SKM-1 treated with dmso at 0.1 percent for 144 hours (cell line): ENCODE measurements around the gene MAL.

Experiments
- DNase-seq: peaks from one replicate; lab custom pipeline; 2025; ENCODE audit not compliant: unreplicated experiment; lab: John Stamatoyannopoulos, UW

Gene MAL

DNA sequence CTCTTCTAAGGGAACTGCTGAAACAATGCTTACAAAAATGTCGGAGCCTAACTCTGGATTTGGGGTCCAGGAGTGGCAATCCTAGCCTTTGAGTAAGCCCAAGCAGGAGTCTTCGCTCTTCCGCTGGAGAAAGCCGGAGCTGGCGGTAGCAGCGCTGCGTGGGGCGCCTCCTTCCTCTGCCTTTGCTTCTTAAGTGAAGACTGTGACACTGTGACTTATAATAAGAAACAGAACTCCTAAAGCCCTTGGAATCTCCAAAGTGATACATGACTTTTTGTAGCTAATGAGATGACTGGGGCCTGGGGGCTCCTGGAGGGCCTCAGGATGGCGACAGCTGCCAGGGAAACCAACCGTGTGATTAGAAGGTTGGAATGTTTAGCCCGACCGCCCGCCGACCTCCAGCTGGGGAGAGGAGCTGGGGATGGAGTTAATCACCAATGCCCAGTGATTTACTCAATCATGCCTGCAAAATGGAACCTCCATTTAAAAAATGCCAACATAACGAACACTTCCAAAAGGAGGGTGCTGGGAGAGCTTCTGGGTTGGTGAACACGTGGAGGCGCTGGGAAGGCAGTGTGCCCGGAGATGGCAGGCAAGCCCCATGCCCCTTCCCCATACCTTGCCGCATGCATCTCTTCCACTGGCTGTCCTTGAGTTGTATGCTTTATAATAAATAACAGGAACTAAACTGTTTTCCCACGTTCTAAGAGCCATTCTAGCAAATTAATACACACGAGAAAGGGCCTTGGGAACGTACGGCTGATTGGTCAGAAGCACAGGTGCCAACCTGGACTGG lies 29.0 kb upstream of the MAL start:
- DNase-seq = no peak

DNA sequence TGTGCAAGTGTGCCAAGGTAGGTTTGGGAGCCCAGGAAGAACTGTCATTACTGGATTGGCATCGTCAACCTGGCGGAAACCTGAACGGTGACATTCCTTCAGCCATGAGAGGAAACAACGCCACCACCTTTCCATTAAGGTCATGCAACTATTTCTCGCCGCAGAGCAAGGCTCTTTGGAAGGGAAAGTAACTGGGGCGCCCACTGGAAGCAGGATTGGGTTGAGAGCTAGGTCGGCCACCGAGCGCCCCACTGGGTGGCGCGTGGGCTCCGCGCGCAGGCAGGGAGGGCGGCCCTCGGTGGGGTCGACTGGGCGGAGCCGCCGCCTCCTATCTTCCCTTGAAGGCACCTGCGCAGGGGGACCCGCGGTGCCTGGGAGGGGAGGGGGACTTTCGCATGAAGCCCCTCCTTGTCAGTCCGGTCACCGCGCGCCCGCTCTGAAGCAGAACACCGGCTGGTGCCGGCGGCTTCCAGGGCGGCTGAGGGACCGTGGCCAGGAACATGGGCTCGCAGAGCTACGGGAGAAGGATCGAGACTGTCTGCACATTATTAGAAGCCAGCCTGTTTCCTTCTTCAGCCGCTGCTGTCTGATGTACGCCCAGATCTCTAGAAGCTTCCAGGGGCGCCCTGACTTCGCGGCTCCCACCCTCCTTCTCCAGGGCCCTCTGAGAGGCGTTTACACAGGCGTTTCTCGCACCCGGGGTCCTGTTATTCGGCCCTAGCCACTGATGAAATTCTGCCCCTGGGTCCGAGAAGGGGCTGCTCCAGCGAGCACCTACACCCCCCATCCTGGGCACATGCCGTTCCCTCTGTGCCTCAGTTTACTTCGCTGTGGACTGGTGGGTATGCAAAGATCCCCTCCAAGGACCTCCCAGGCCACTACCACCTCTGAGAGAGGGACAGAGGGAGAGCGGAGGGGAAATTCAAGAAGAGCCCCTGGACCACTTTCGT lies 27.3 kb upstream of the MAL start:
- DNase-seq = no peak

DNA sequence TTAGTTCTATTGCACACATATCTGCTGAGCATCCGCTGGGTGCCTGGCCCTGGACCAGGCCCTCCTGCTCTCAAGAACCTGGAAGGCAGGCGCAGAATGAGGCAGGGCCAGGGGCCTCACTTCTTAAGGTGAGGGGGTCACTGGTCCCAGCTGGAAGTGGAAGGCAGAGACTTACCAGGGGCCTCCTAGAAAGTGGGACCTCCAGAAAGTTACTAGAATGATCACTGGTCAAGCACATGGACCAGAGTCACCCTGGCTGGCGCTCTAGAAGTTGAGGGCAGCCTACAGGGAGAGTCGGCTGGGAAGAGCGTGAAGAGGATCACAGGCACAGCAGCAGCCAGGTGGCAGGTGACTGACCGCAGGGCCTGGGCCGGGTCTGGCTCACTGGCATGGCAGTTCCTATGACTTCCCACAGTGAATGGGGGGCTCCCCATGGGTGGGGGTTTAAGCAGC lies 26.1 kb upstream of the MAL start:
- DNase-seq = no peak

DNA sequence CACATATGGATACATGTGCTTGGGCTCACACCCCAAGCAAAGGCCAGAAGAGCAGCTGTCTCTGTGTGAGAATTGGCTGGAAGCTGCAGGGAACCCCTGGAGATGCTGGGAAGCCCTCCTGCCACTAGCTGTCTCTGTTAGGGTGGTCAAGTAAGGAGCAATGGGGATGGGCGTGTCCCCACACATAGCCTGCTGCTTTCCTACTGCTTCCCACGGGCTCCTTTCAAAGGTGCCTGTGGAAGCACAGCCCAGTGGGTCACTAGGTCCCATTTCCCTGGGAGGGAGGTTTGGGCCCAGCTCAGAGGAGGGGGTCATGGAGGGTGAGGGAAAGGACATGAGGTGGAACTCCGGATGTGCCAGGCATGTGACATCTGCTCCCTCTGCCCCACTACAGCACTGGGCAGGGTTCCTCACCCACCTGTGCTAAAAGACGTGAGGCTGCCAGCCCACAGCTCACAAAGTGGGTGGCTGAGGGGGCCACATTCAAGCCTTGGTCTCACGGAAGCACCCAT lies 24.4 kb upstream of the MAL start:
- DNase-seq = no peak

DNA sequence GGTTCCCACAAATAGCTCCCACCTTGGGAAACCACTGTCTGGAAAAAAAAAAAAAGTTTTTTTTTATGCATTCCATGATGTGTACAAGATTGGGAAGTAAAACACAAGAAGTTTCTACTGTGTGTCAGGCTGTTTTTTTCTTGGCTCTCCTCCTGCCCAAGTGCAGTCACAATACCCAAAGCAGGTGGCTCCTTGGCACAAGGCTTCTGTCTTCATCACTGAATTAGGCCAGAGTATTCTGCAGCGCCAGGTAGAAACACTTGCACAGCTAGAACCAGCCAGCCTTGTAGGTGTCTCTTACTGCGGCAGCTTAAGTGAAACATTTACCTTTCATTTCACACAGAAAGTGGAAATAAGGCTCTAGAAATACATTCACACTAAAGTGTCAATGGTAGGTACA lies 23.8 kb upstream of the MAL start:
- no peak for DNase-seq

DNA sequence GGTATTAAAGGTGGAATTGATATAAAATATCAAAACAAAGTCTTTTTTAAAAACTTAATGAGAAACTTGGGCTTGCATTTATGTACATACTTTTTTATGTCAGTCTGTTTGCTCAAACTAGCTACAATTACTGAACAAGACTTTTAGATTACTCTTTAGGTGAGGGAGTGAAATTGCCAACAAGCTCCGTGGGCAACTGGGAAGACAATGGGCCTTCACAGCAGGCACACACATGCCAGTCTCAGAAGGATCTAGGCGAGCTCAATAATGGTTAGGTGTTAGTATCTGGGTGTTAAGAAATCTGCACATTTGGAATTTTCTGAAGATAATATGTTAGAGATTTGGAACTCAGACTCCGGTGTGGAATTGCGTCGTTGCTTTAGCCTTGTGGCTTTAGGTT lies 23.0 kb upstream of the MAL start:
- DNase-seq = no peak

DNA sequence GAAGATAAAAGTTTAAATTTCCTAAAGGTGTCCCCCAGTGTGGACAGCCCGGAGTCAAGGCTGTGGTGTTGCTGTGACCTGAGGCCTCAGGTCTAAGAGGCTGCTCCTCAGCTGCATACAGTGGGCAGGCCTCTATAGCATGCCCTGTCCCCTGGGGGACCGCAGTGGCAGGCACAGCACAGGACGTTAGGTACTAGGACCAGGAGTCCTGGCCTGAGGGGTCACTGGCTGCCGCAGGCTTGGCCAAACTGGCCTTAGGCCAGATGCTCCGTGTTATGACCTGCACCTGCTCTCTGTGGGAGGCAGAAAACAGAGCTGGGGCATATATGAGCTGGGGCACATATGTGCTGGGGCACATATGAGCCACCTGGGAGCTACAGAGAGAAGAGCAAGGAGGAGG lies 21.2 kb upstream of the MAL start:
- DNase-seq = no peak

DNA sequence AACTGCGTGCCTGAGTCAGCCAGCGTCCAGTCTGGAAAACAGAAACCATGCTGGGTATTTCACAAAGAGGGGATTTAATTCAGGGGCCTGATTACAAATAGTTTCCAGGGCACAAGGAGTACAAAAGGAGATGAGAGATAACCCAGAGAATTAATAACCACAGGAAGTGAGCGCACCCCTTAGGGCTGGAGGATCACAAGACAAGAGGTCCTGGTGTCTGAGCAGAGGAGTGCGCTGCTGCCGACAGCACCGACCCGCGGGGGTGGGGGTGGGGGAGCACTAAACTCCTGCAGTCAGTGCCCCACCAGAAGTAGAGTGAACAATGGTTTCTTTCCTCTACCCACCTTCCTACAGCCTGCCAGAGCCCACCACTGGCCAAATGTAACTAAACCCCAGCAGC lies 20.8 kb upstream of the MAL start:
- DNase-seq = no peak

DNA sequence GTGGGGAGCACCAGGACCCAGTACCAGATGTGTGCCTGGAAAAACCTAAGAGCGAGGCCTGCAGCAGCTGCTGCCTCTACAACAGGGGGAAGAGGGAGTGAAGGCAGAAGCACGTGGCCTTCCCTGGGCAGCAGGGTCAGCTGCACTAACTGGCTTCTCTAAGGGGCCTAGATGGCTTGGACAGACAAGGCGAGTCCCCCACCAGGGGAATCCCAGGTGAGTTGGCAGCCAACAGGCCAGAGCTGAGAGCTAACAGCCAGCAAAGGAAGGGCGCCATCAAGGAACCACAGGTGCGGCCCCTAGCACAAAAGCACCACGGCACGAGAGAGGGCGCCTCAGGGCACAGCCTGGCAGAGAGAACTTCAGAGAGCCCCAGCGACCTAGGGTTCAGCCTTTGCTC lies 19.8 kb upstream of the MAL start:
- DNase-seq = no peak

DNA sequence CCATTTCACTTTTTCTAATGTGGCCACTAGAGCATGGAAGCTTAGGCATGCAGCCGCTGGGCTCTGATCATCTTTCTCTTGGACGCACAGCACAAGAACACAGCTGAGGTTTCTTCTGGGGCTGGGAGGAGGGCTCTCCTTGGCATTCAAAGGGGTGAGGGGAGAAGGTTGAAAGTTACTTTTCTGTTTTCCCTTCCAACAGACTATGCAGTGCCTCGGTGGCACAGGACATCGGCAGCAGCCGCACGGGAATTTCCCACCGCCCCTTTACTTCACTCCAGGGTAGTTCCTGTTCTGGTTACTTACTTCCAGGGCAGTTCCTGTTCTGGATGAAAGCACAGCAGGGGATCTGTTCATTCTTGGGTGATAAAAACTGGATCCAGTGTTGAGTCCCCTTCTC lies 18.9 kb upstream of the MAL start:
- no peak for DNase-seq

DNA sequence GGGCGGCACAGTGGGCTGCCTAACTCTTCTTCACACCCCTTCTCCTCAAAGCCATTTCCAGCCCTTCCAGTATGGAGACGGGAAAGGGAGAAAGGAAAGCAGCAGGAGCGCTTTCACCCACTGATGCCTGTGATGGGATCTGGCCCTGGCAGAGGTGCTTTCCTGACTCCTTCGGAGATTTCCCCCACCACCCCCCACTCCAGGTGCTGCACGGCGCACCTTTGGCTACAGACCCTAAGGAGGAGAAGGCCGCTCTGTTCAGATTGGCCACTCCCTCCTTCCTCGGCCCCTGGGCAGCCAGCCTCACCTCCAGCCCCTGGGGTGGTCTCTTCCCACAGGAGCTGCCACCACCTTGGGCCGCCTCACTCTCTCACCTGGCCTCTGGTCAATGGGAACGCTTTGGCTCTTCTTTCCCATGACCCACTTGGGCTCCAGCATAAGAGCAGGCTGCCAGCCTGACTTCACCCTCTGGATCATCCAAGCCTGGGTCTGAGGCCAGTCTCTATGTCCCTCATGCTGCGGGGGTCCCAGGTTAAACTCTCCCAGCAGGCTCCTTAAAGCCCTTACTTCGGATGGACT lies 18.4 kb upstream of the MAL start:
- no peak for DNase-seq

DNA sequence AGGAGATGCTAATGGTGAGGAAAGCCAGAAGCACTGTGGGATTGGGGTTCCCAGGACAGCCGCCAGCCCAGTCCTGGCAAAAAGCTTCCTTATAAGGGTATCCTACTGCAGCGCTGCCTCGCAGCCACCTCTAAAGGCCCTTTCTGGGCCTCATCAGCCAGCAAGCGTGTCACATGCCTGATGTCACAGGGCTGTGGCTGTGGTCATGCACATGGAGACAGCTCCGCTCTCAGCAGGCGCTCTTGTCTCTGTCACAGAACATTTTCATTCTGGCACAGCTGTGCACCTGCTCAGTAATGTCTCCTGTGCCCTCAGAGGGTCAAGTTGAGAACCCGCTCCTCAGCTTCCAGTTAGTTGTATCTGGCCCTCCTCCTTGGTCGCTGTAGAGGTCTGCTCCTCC lies 17.7 kb upstream of the MAL start:
- no peak for DNase-seq

DNA sequence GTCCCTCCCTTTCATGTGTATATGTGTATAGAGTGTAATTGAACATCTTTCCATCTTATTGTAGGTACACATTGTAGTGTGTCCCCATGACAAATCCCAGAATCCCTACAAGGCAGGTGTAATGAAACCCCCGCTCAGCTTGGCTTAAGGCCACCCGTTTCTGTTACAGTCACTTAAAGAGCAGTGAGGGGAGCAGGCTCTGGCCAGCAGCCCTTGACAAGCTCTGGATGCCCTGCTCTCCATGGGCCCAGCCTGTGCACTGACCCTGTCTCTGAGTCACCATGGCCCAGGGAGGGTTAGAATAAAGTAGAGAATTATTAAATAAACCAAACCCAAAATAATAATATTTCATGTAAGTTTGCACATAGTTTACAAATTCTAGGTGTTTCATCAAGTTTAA lies 17.2 kb upstream of the MAL start:
- DNase-seq = no peak

DNA sequence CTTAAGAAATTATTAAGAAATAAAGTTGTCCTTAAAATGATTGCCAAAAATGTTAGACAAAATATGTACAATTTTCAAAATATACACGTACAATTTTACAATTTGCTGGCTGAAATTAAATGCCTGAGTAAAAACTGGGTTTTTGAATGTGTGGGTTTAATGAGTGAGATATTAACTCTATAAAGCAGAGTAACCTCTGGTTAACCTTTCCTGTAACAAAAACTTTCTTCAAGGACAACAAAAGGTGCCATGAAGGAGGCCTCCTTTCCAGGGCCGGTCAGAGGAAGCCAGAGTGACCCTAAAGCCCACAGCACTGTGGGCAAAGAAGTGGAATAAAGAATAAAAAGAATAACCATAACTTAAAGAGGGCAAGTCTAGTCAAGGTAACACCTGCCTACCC lies 16.5 kb upstream of the MAL start:
- DNase-seq = no peak

DNA sequence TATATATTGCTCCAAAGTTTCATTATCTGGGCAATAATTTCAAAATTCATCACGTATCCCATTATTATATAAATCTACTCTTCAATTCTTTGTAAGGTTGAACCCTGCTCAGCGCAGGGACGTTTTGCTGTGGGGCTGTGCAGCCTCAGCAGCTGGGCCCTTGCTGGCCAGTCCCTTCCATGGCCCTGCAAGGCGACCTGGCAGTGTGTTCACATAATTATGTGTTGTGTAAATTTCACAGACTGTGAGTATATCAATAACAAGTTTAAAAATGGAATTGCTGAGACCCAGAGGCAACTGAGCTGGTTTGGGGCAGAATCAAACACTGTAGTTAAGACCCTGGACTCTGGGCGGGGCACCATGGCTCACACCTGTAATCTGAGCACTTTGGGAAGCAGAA lies 16.1 kb upstream of the MAL start:
- DNase-seq = no peak

DNA sequence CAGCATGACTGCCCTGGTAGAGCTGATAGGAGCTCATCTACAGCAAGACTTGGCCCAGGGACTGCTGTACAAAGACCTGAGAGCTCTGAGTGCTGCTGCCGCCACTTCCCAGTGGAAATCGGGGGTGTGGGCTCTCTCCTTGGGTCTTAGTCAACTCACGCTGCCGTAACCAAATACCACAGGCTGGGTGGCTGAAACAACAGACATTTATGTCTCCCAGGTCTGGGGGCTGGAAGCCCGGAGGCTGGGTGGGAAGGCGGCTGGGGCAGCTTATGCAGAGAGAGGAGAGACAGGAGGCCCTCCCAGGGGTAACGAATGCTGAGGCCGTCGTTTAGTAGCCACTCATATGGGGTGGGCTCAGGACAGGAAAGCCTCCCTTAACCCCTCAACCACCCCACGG lies 15.4 kb upstream of the MAL start:
- no peak for DNase-seq

DNA sequence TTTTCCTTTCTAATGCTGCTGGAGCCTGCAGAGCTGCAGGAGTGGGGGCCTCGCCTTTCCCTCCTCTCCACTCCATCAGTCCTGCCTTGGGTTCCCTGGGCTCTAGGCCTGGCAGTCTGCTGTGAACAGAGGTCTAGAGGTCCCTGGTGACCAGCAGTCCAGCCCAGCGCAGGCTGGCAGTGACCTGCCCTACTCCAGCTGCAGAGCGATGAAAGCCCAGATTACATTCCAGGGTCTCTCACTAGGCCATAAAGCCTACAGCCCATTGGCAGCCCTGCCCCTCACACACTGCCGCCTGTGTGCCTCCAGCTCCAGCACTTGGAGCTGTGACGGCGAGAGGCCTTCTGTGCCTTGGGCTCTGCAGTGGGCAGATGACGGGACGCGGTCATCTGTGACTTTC lies 14.8 kb upstream of the MAL start:
- no peak for DNase-seq

DNA sequence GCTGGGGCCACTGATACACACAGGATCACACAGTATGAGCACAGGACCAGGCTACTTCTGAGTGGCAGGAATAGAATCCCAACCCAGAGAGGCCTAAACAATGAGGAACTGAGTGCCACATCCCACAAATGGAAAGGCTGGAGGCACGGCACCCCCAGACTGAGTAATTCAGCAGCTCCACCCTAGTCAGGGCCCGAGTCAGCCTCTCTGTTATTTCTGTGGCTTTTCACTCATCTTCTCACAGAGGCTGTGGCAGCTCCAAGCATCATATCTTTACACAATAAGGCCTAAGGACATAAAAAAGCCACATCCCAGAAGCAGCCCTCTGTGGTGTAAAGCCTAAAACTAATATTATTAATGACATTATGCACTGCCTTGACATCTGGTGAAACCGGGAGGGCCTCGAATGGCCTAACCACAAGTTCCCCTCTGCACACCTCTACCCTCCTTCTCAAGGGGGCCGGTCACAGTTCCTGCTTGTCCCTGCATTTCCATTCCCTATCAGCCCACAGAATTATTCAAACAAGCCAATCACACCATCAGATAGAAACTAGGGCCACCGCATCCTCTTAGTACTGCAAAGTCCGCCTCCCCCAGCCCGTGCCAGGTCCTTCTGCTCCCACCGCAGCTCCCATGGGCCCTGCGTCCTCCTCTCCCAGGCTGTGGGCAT lies 12.5 kb upstream of the MAL start:
- peak; percentile 46 for DNase-seq

DNA sequence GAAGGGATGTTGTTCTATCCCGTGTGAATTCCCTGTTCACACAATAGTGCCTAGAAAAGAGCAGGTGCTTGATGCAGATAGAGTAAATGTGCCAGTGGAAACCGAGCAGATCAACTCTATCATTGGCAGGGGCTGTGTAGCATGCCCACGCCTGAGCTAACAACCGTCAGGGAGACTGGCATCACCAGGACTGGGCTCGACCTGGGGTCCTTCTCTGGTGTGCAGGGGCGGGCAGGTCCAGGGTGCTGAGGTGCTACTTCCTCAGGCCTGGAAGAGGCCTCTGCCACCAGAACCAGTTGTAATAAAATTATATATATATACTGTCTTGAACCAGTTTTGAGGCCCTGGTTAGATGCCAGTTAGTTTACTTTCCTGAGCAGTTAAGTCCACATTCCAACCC lies 11.8 kb upstream of the MAL start:
- DNase-seq = no peak

DNA sequence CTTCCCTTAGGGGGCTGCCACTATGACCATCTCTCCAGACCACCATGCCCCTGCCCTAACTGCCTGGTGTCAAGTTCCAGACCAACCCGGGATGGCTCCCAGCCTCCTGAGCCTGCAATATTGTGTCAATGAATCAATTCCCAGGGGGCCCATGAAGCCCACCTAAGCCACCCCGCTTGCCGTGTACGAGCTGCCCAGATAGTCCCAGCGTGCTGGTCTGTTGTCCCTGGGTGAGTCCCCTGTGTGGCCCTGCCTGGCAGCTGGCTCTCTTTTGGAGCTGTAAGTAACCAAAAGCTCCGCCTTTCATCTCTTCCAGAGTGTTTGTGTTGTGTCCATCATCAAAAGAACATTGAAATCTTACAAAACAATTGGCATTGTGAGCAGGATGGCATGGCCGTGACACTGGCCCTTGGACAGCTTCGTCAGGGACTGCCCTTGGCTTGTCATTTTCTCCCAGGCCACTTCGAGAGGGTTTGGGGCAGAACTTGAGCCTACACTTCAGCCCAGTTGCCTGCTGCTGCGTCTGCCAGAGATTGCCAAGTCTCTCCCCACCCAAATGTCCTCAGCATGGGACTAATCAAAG lies 11.3 kb upstream of the MAL start:
- DNase-seq = no peak
